ENCODE data around the gene SLC37A4. TPM values are rescaled to one million over a fixed set of nuclear protein-coding genes. Genes with fewer than 3 reads are reported as not detected.

The SLC37A4 gene
- total and polyA plus RNA-seq, 2 of the 13 experiments (the other 11 are each of a cell fraction or from before 2014, with no cell fraction given) = 43.0 to 56.1 TPM

DNA sequence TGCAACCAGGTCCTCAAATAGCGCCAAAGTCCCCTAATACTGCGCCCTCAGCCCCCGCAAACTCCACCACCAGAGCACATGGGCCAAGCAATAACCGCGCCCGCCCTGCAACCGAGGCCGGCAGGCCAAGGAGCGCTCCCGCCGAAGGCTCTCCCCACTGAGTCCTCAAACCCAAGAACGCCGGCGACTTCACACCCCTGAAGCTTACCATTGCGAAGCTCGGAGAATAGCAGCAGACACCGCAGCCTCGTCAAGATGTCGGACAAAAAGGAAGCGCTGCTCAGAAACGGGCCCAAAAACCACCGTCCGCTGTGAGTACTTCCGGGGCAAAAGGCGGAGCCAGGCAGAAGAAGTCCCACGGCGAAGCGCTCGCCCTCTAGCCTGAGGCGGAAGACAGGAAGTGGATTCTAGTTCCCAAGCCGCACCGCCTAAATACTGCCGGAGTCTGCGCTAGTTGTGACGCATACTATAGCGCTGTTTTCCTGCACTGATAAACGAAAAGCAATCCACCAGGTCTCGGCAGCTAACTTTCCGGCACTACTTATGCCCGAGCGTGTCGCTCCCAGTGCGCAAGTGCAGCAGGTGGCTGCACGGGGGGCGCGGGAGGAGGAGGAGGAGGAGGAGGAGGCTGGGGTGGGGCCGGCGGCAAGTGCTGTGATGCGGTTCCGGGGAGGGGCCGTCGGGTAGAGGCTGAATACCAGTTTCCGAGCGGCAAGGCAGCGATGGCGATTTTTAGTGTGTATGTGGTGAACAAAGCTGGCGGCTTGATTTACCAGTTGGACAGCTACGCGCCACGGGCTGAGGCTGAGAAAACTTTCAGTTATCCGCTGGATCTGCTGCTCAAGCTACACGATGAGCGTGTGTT lies 12.4 kb downstream of the SLC37A4 start, which contains the start of the genes RPS25 and TRAPPC4 (continued):
- TF ChIP-seq ZNF318 (CRISPR knock-in tag; IDR thresholded peaks at IDR 0.05) (no peak; the same call in 1 of the 2 replicates), PITX1 (CRISPR knock-in tag; IDR thresholded peaks at IDR 0.05) (peak; percentile 36; the same call in 1 of the 2 replicates), PAX8 (CRISPR knock-in tag; IDR thresholded peaks at IDR 0.05; ENCODE audit: borderline replicate concordance) (no peak), GATA4 (IDR thresholded peaks at IDR 0.05; ENCODE audit: borderline replicate concordance, low read depth) (peak; percentile 36; the same call in 1 of the 2 replicates), ISX (CRISPR knock-in tag; conservative IDR thresholded peaks at IDR 0.05) (0 out of 2 replicates have a peak, but pooled peaks have one; percentile 6), E2F2 (CRISPR knock-in tag; IDR thresholded peaks at IDR 0.05; ENCODE audit: borderline replicate concordance) (no peak), EEA1 (CRISPR knock-in tag; IDR thresholded peaks at IDR 0.05; ENCODE audit: borderline replicate concordance) (no peak), ZFP90 (CRISPR knock-in tag; IDR thresholded peaks at IDR 0.05; ENCODE audit: borderline replicate concordance) (peak; percentile 66; the same call in 1 of the 2 replicates), RXRB (CRISPR knock-in tag; IDR thresholded peaks at IDR 0.05; ENCODE audit: borderline replicate concordance) (peak; percentile 64), ZNF678 (CRISPR knock-in tag; IDR thresholded peaks at IDR 0.05) (no peak), ZNF546 (CRISPR knock-in tag; conservative IDR thresholded peaks at IDR 0.05) (no peak; the same call in 1 of the 2 replicates), MXD4 (CRISPR knock-in tag; IDR thresholded peaks at IDR 0.05) (no peak; the same call in 1 of the 2 replicates), SMAD1 (CRISPR knock-in tag; IDR thresholded peaks at IDR 0.05; ENCODE audit: borderline replicate concordance, low read depth) (peak; percentile 78; the same call in 1 of the 2 replicates), ZKSCAN1 (IDR thresholded peaks at IDR 0.05; ENCODE audit: low read length) (no peak), ZNF639 (CRISPR knock-in tag; conservative IDR thresholded peaks at IDR 0.05) (no peak)
- TF ChIP-seq, protein P1, sequence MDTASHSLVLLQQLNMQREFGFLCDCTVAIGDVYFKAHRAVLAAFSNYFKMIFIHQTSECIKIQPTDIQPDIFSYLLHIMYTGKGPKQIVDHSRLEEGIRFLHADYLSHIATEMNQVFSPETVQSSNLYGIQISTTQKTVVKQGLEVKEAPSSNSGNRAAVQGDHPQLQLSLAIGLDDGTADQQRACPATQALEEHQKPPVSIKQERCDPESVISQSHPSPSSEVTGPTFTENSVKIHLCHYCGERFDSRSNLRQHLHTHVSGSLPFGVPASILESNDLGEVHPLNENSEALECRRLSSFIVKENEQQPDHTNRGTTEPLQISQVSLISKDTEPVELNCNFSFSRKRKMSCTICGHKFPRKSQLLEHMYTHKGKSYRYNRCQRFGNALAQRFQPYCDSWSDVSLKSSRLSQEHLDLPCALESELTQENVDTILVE (CRISPR knock-in tag; IDR thresholded peaks at IDR 0.05) = no peak; the same call in 1 of the 2 replicates

Data from HepG2 (cell line).